Sigmoid colon (tissue), 4 donors: Measurements from ENCODE around the gene TIMM22.

Experiments used
- EP300 ChIP-seq, 4 donors: sonication (generic); formaldehyde crosslinking; IDR thresholded peaks; one replicate each; pipeline ENCODE4 v1.6.1; 2017; ENCODE audit warnings: antibody characterized with exemption in 4 of 4
- TF ChIP-seq, protein P1 (sequence below), 4 experiments: fragments of 450-650 bp in 3 of 4; fragments of 200-600 bp in 1 of 4; IDR thresholded peaks; one replicate each; pipeline ENCODE4 v1.5.1; 2016 to 2019; ENCODE audit warnings: antibody characterized with exemption in 4 of 4, mild to moderate bottlenecking in 3 of 4, moderate library complexity in 2 of 4

DNA sequence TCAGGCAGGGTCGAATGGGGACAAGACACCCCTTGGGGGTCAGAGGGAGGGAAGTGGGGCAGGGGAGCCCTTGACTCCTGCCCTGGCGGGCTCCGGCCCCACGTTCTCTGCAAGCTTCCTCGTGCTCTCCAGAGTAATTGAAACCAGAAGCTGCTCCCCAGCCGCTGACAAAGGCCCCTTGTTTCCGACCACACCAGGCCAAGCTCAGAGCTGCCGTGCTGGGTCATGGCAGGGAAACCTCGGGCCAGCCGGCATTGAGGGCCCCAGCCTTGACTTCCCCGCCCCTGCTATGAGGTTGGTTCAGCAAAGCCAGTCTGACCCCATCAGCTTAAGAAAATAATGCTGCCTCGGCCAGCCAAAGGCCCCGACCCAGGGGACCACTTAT, 43.3 kb downstream of the TIMM22 start:
- TF ChIP-seq, protein P1, sequence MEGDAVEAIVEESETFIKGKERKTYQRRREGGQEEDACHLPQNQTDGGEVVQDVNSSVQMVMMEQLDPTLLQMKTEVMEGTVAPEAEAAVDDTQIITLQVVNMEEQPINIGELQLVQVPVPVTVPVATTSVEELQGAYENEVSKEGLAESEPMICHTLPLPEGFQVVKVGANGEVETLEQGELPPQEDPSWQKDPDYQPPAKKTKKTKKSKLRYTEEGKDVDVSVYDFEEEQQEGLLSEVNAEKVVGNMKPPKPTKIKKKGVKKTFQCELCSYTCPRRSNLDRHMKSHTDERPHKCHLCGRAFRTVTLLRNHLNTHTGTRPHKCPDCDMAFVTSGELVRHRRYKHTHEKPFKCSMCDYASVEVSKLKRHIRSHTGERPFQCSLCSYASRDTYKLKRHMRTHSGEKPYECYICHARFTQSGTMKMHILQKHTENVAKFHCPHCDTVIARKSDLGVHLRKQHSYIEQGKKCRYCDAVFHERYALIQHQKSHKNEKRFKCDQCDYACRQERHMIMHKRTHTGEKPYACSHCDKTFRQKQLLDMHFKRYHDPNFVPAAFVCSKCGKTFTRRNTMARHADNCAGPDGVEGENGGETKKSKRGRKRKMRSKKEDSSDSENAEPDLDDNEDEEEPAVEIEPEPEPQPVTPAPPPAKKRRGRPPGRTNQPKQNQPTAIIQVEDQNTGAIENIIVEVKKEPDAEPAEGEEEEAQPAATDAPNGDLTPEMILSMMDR (IDR thresholded peaks at IDR 0.05) = no peak
- no peak for TF ChIP-seq EP300 (IDR thresholded peaks at IDR 0.05)
